NK-92 (cell line): Measurements from ENCODE around the gene SERF2.
"Not testable (repeated sequence)": the region's sequence is repeated elsewhere in the genome, so short reads cannot be mapped to it uniquely, and the experiment has no call there.

Experiments
- DNase-seq: peaks from one replicate; lab custom pipeline; 2025; ENCODE audit not compliant: unreplicated experiment; lab: John Stamatoyannopoulos, UW

The SERF2 gene

GRCh38 chr15:43791993-43792760 lies at the start of gene SERF2:
SERF2 (plus strand) TSS chr15:43792320; CDS start chr15:43792377, 57 bp downstream.
- peak; percentile 96 for DNase-seq

GRCh38 chr15:43746245-43746902 lies 45.7 kb upstream of the SERF2 start, which contains the start of gene PDIA3:
PDIA3 (plus strand) TSS chr15:43746438; CDS start chr15:43746540, 102 bp downstream.
- DNase-seq: not testable (repeated sequence)

- not testable (repeated sequence) for DNase-seq
Observed at GRCh38 chr15:43746903-43747309, 45.2 kb upstream of the SERF2 start.

GRCh38 chr15:43748376-43748775 lies 43.7 kb upstream of the SERF2 start:
- DNase-seq: no peak

GRCh38 chr15:43749690-43750345 lies 42.3 kb upstream of the SERF2 start:
- no peak for DNase-seq

- no peak for DNase-seq
Observed at GRCh38 chr15:43751885-43752284, 40.2 kb upstream of the SERF2 start.

- DNase-seq: no peak
Observed at GRCh38 chr15:43762824-43763223, 29.3 kb upstream of the SERF2 start.

- no peak for DNase-seq
Observed at GRCh38 chr15:43763819-43764446, 28.2 kb upstream of the SERF2 start.

GRCh38 chr15:43769584-43770228 lies 22.4 kb upstream of the SERF2 start:
- no peak for DNase-seq

GRCh38 chr15:43771816-43772215 lies 20.3 kb upstream of the SERF2 start:
- no peak for DNase-seq

- no peak for DNase-seq
Observed at GRCh38 chr15:43772624-43773023, 19.5 kb upstream of the SERF2 start.

- DNase-seq: no peak
Observed at GRCh38 chr15:43774062-43774461, 18.1 kb upstream of the SERF2 start.

- no peak for DNase-seq
Observed at GRCh38 chr15:43775411-43775965, 16.6 kb upstream of the SERF2 start.

- DNase-seq: no peak
Observed at GRCh38 chr15:43776101-43776717, 15.9 kb upstream of the SERF2 start.

GRCh38 chr15:43776718-43777266 lies 15.3 kb upstream of the SERF2 start, which contains the start of gene ELL3:
ELL3 (minus strand) TSS chr15:43776966; CDS start chr15:43776901, 65 bp downstream.
- no peak for DNase-seq

GRCh38 chr15:43777267-43777914 lies 14.7 kb upstream of the SERF2 start:
- DNase-seq: no peak

- no peak for DNase-seq
Observed at GRCh38 chr15:43779016-43779415, 13.1 kb upstream of the SERF2 start.

- no peak for DNase-seq
Observed at GRCh38 chr15:43789409-43789808, 2.7 kb upstream of the SERF2 start.

- no peak for DNase-seq
Observed at GRCh38 chr15:43792761-43793476, 799 bp downstream of the SERF2 start.
